Endothelial cell of umbilical vein (primary cell): ENCODE data around the gene COQ5. TPM values are rescaled to one million over a fixed set of nuclear protein-coding genes. Genes with fewer than 3 reads are reported as not detected.

Source experiments
- BruUV-seq: library from RNA; stranded (reverse); fragments of 400-500 nt; replicated peaks from 2 replicates; lab custom pipeline; 2021; lab: Mats Ljungman, UMichigan
- CTCF ChIA-PET: fragments of 300-600, 350-600 bp; sonication (Branson Sonifier 250); formaldehyde crosslinking; loops from one replicate; lab custom pipeline; 2021; ENCODE audit warnings: antibody characterized with exemption, inconsistent platforms; lab: Charles Lee
- POLR2A ChIA-PET: fragments of 300-600, 350-600 bp; sonication (Branson Sonifier 250); formaldehyde crosslinking; loops from one replicate; lab custom pipeline; 2021; ENCODE audit warnings: antibody characterized with exemption, inconsistent platforms; lab: Charles Lee
- DNase-seq: peaks from one replicate; pipeline ENCODE4 v3.0.0-alpha.2; 2011; ENCODE audit warnings: low read depth, low spot score
- FAIRE-seq: peaks from 2 replicates; lab custom pipeline; 2011; peaks lifted over from hg19 to GRCh38; lab: Jason Lieb, UNC
- H2AFZ ChIP-seq: 2 replicates; pipeline ENCODE4 v1.6.0; 2012; ENCODE audit warnings: low read depth, low read length, control low read depth, inconsistent platforms
- H3K27ac ChIP-seq: 2 replicates; pipeline ENCODE4 v1.5.1; 2011; ENCODE audit warnings: low read depth, mild to moderate bottlenecking, control low read depth, low read length, moderate library complexity; ENCODE audit not compliant: insufficient read depth
- H3K27me3 ChIP-seq, 2 experiments: 2 replicates each; pipeline versions ENCODE4 v1.6.0 to v1.6.1; 2011; ENCODE audit warnings: low read length in 2 of 2, mixed read lengths in 1 of 2; ENCODE audit not compliant: control insufficient read depth in 2 of 2, insufficient read depth in 2 of 2
- H3K36me3 ChIP-seq, 2 experiments: 2 replicates in 1 of 2; 3 replicates in 1 of 2; pipeline ENCODE4 v1.5.1; 2011; ENCODE audit warnings: low read length in 2 of 2, mild to moderate bottlenecking in 1 of 2, moderate library complexity in 1 of 2; ENCODE audit not compliant: control insufficient read depth in 2 of 2, insufficient read depth in 2 of 2; ENCODE audit errors: extremely low read depth in 1 of 2
- H3K4me1 ChIP-seq: 3 replicates; pipeline ENCODE4 v1.5.1; 2011; ENCODE audit warnings: mild to moderate bottlenecking, low read length; ENCODE audit not compliant: control insufficient read depth, insufficient read depth; ENCODE audit errors: extremely low read depth
- H3K4me2 ChIP-seq: 2 replicates; pipeline ENCODE4 v1.6.1; 2011; ENCODE audit warnings: low read length, control low read depth, mixed read lengths; ENCODE audit not compliant: insufficient read depth
- H3K4me3 ChIP-seq, 3 experiments: fragments of 200-600 bp in 1 of 3; sonication (generic), shearing (Covaris generic) in 1 of 3; replicated peaks in 1 of 3; 2 replicates each; pipeline ENCODE4 v1.5.1; 2011 to 2016; ENCODE audit warnings: control low read depth in 3 of 3, low read length in 3 of 3, mild to moderate bottlenecking in 2 of 3, inconsistent platforms in 1 of 3, low read depth in 1 of 3, moderate library complexity in 1 of 3; ENCODE audit not compliant: insufficient read depth in 1 of 3
- H3K79me2 ChIP-seq: 2 replicates; pipeline ENCODE4 v1.6.0; 2012; ENCODE audit warnings: low read length, inconsistent platforms; ENCODE audit not compliant: control insufficient read depth, insufficient read depth
- H3K9ac ChIP-seq: replicated peaks from 2 replicates; pipeline ENCODE3; 2011; ENCODE audit warnings: low read length, control low read depth; ENCODE audit not compliant: insufficient read depth; ENCODE audit errors: extremely low read depth
- H3K9me1 ChIP-seq: replicated peaks from 3 replicates; pipeline ENCODE4 v1.6.0; 2011; ENCODE audit warnings: mild to moderate bottlenecking, low read length; ENCODE audit not compliant: control insufficient read depth, insufficient read depth; ENCODE audit errors: extremely low read depth
- H3K9me3 ChIP-seq: replicated peaks from 2 replicates; pipeline ENCODE4 v1.5.1; 2012; ENCODE audit warnings: low read length, inconsistent platforms; ENCODE audit not compliant: control insufficient read depth, insufficient read depth
- H4K20me1 ChIP-seq: replicated peaks from 2 replicates; pipeline ENCODE3; 2011; ENCODE audit warnings: mild to moderate bottlenecking, low read length; ENCODE audit not compliant: control insufficient read depth, insufficient read depth; ENCODE audit errors: extremely low read depth
- EZH2 ChIP-seq: IDR thresholded peaks from 2 replicates; pipeline ENCODE4 v1.6.1; 2012; ENCODE audit warnings: borderline replicate concordance, low read depth, mild to moderate bottlenecking, moderate library complexity, low read length, inconsistent platforms; ENCODE audit not compliant: severe bottlenecking
- FOS ChIP-seq: IDR thresholded peaks from 2 replicates; pipeline ENCODE4 v1.6.1; 2011; ENCODE audit warnings: mild to moderate bottlenecking, low read length, moderate library complexity, borderline replicate concordance; ENCODE audit not compliant: insufficient read depth
- GATA2 ChIP-seq: IDR thresholded peaks from 2 replicates; pipeline ENCODE4 v1.7.0; 2011; ENCODE audit warnings: low read depth, mild to moderate bottlenecking, moderate library complexity, mixed read lengths, low read length; ENCODE audit not compliant: insufficient read length, insufficient read depth
- JUN ChIP-seq: IDR thresholded peaks from 2 replicates; pipeline ENCODE4 v1.6.1; 2011; ENCODE audit warnings: borderline replicate concordance, low read depth; ENCODE audit not compliant: insufficient read length, insufficient read depth
- MAX ChIP-seq: IDR thresholded peaks from 2 replicates; pipeline ENCODE4 v1.6.1; 2011; ENCODE audit not compliant: insufficient read depth, insufficient read length
- MYC ChIP-seq: IDR thresholded peaks from one replicate; pipeline ENCODE4 v1.6.1; 2011; ENCODE audit warnings: mild to moderate bottlenecking, low read depth, low read length
- POLR2A ChIP-seq: IDR thresholded peaks from 2 replicates; pipeline ENCODE4 v1.6.1; 2012; ENCODE audit warnings: low read depth, mild to moderate bottlenecking, control low read depth, low read length
- POLR2AphosphoS5 ChIP-seq: IDR thresholded peaks from 2 replicates; pipeline ENCODE4 v1.6.1; 2012; ENCODE audit warnings: low read depth, mild to moderate bottlenecking, control low read depth, low read length, moderate library complexity; ENCODE audit not compliant: insufficient read depth
- dilution Hi-C: fragments of 300-500 bp; cut with MboI; formaldehyde crosslinking; loops from one replicate; pipeline ENCODE4 v1.15.0; 2019; ENCODE audit warnings: low sequenced_read_pairs; ENCODE audit not compliant: extremely low pct_ligation_motif_present
- intact Hi-C: fragments of 100-400 bp; cut with micrococcal nuclease; formaldehyde crosslinking; loops from one replicate; pipeline ENCODE4 v1.10.0; 2022
- polyA plus RNA-seq, 4 experiments: library from polyadenylated mRNA; depleted of rRNA in 3 of 4; stranded (reverse) in 3 of 4; unstranded in 1 of 4; fragments of >200 nt; gene quantifications; 2 replicates each; pipeline versions ENCODE4 v1.2.1 to v1.2.3, GENCODE V29; 2011 to 2012; ENCODE audit warnings: missing spikeins in 1 of 4
- total RNA-seq: library from RNA; stranded (reverse); gene quantifications from 2 replicates; pipeline ENCODE4 v1.2.3, GENCODE V29; 2021
- TF ChIP-seq, protein P1 (sequence below), 2 donors: IDR thresholded peaks; 1 replicate in 1 of 2; 2 replicates in 1 of 2; pipeline ENCODE4 v1.5.1; 2011; ENCODE audit warnings: low read length in 2 of 2, mild to moderate bottlenecking in 2 of 2, moderate library complexity in 2 of 2, control low read depth in 1 of 2, inconsistent platforms in 1 of 2, low read depth in 1 of 2; ENCODE audit not compliant: insufficient read depth in 1 of 2; ENCODE audit errors: extremely low read depth in 1 of 2

COQ5 gene
- total and polyA plus RNA-seq, 2 donors (not counting 3 experiments of a cell fraction or from before 2014, with no cell fraction given): 19.7 to 23.7 TPM

GRCh38 chr12:120504587-120504986, 24.4 kb downstream of the COQ5 start:
- Histone ChIP-seq H3K4me2 (no peak overlapping the region), H3K36me3 (peaks cover 0 to 11% of the 10 kb centered on the region in 2 experiments), H3K9me1 (no peaks in the 10 kb centered on the region), H3K27me3 (no peaks in the 10 kb centered on the region), H2AFZ (no peak overlapping the region), H3K4me1 (no peaks in the 10 kb centered on the region), H4K20me1 (no peaks in the 10 kb centered on the region), H3K9ac (no peak overlapping the region), H3K27ac (no peak overlapping the region), H3K9me3 (no peaks in the 10 kb centered on the region), H3K79me2 (no peaks in the 10 kb centered on the region), H3K4me3 (no peak overlapping the region)
- TF ChIP-seq JUN (no peak), MYC (no peak), POLR2A (no peak), GATA2 (no peak), EZH2 (no peak), FOS (no peak), MAX (no peak), POLR2AphosphoS5 (no peak)
- TF ChIP-seq, protein P1, sequence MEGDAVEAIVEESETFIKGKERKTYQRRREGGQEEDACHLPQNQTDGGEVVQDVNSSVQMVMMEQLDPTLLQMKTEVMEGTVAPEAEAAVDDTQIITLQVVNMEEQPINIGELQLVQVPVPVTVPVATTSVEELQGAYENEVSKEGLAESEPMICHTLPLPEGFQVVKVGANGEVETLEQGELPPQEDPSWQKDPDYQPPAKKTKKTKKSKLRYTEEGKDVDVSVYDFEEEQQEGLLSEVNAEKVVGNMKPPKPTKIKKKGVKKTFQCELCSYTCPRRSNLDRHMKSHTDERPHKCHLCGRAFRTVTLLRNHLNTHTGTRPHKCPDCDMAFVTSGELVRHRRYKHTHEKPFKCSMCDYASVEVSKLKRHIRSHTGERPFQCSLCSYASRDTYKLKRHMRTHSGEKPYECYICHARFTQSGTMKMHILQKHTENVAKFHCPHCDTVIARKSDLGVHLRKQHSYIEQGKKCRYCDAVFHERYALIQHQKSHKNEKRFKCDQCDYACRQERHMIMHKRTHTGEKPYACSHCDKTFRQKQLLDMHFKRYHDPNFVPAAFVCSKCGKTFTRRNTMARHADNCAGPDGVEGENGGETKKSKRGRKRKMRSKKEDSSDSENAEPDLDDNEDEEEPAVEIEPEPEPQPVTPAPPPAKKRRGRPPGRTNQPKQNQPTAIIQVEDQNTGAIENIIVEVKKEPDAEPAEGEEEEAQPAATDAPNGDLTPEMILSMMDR (IDR thresholded peaks at IDR 0.05; ENCODE audit: extremely low read depth in 1 of 2, insufficient read depth in 1 of 2, low read depth in 1 of 2, low read length in 2 of 2): no peak
- no peak for DNase-seq
- no peak for FAIRE-seq
- intact Hi-C loops (no loop called here), dilution Hi-C loops (no loop called here)
- ChIA-PET CTCF (interaction anchor here (0.8 to 1.6 kb wide), 3 partner anchors 30 to 47 kb away, joined by 3 to 4 read pairs (median 4); a partner anchor contains a TSS), POLR2A (interaction anchor here (1.9 kb wide), 1 partner anchor 8 kb away, joined by 6 read pairs; the partner anchor contains the start of gene DYNLL1)
- no TSS peak for BruUV-seq
